DOHH2 (cell line): ENCODE results near the gene KRTAP5-3.

Experiments
- EZH2phosphoT487 ChIP-seq: fragments of 200-600 bp; sonication (generic); IDR thresholded peaks from 2 replicates; pipeline ENCODE4 v1.6.1; 2017; ENCODE audit warnings: borderline replicate concordance, mild to moderate bottlenecking, antibody characterized with exemption, low read length, moderate library complexity, mixed read lengths
- TF ChIP-seq, protein P1 (sequence below): fragments of 200-600 bp; sonication (generic); IDR thresholded peaks from one replicate; pipeline ENCODE4 v1.5.1; 2014; ENCODE audit warnings: antibody characterized with exemption, mild to moderate bottlenecking, low read depth, low read length; ENCODE audit not compliant: poor library complexity, severe bottlenecking

DNA sequence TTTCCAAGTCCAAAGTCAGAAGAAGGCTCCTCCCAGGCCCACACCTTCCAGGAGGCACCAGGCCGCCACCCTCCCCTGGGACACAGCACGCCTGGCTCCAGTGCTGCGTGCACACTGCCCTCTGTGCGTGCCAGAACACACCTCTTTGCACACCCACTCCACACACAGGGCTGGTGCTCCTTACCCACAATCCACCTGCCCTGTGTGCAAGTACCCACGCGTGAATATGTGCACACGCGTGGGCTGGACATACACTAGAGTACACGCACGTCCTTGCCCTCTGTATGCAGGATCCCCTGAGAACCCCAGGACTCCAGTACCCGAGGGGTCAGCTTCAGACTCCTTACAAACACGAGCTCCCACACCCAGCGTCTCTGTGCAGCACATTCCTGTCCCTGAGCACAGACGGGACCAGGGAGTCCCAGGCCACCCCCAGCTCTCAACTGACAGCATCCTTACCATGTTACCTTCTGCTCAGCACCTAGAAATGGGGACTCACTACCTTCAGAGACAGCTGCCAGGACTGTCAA is 38.9 kb downstream of the KRTAP5-3 start:
- TF ChIP-seq, protein P1, sequence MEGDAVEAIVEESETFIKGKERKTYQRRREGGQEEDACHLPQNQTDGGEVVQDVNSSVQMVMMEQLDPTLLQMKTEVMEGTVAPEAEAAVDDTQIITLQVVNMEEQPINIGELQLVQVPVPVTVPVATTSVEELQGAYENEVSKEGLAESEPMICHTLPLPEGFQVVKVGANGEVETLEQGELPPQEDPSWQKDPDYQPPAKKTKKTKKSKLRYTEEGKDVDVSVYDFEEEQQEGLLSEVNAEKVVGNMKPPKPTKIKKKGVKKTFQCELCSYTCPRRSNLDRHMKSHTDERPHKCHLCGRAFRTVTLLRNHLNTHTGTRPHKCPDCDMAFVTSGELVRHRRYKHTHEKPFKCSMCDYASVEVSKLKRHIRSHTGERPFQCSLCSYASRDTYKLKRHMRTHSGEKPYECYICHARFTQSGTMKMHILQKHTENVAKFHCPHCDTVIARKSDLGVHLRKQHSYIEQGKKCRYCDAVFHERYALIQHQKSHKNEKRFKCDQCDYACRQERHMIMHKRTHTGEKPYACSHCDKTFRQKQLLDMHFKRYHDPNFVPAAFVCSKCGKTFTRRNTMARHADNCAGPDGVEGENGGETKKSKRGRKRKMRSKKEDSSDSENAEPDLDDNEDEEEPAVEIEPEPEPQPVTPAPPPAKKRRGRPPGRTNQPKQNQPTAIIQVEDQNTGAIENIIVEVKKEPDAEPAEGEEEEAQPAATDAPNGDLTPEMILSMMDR: no peak
- TF ChIP-seq EZH2phosphoT487: no peak
